A673 (cell line): ENCODE results near the gene DNAI7. TPM values are rescaled to one million over a fixed set of nuclear protein-coding genes. Genes with fewer than 3 reads are reported as not detected.

Experiments
- BruUV-seq: library from RNA; stranded (reverse); fragments of 400-500 nt; replicated peaks from 2 replicates; lab custom pipeline; 2021; lab: Mats Ljungman, UMichigan
- CTCF ChIA-PET: fragments of 300-600 bp; sonication (Branson Sonifier 250); formaldehyde crosslinking; loops from one replicate; lab custom pipeline; 2022; ENCODE audit warnings: antibody characterized with exemption; lab: Charles Lee
- POLR2A ChIA-PET: fragments of 300-600 bp; sonication (Branson Sonifier 250); formaldehyde crosslinking; loops from one replicate; lab custom pipeline; 2022; ENCODE audit warnings: antibody characterized with exemption; ENCODE audit not compliant: low non-redundant PET; lab: Charles Lee
- DNase-seq: peaks from one replicate; pipeline ENCODE4 v3.0.0-alpha.2; 2015; ENCODE audit warnings: low spot score
- H3K27ac ChIP-seq: fragments of 200-600 bp; sonication (generic); 2 replicates; pipeline ENCODE4 v1.5.1; 2016; ENCODE audit warnings: mixed run types, low read depth, mild to moderate bottlenecking, mixed read lengths, antibody characterized with exemption, low read length; ENCODE audit not compliant: poor library complexity, severe bottlenecking
- H3K27me3 ChIP-seq: fragments of 200-600 bp; sonication (generic); replicated peaks from 2 replicates; pipeline ENCODE4 v1.6.1; 2017; ENCODE audit warnings: mixed run types, low read depth, mild to moderate bottlenecking, mixed read lengths, antibody characterized with exemption, low read length; ENCODE audit not compliant: insufficient read depth, poor library complexity
- H3K36me3 ChIP-seq: fragments of 200-600 bp; sonication (generic); 2 replicates; pipeline ENCODE4 v1.6.1; 2016; ENCODE audit warnings: mixed run types, mild to moderate bottlenecking, mixed read lengths, antibody characterized with exemption, low read length; ENCODE audit not compliant: insufficient read depth, poor library complexity, severe bottlenecking
- H3K4me1 ChIP-seq: fragments of 200-600 bp; sonication (generic); 2 replicates; pipeline ENCODE4 v1.6.1; 2017; ENCODE audit warnings: mixed run types, mild to moderate bottlenecking, mixed read lengths, antibody characterized with exemption, low read length; ENCODE audit not compliant: insufficient read depth, poor library complexity, severe bottlenecking
- H3K4me3 ChIP-seq: fragments of 200-600 bp; sonication (generic); 2 replicates; pipeline ENCODE4 v1.5.1; 2016; ENCODE audit warnings: low read depth, mixed run types, mild to moderate bottlenecking, mixed read lengths, low read length; ENCODE audit not compliant: poor library complexity, severe bottlenecking
- H3K9me3 ChIP-seq: fragments of 200-600 bp; sonication (generic); 2 replicates; pipeline ENCODE4 v1.6.1; 2016; ENCODE audit warnings: mixed run types, low read depth, mild to moderate bottlenecking, mixed read lengths, antibody characterized with exemption, low read length; ENCODE audit not compliant: poor library complexity, severe bottlenecking
- CTCF ChIP-seq: fragments of 300-800, 200-600 bp; sonication (generic); conservative IDR thresholded peaks from 2 replicates; pipeline ENCODE4 v1.5.1; 2017; ENCODE audit warnings: low read depth, mild to moderate bottlenecking, antibody characterized with exemption, low read length, moderate library complexity, mixed read lengths
- EZH2 ChIP-seq: fragments of 200-600 bp; sonication (generic); IDR thresholded peaks from 2 replicates; pipeline ENCODE4 v1.6.1; 2017; ENCODE audit warnings: borderline replicate concordance, low read depth, mild to moderate bottlenecking, mixed read lengths, antibody characterized with exemption, low read length; ENCODE audit not compliant: poor library complexity, severe bottlenecking
- intact Hi-C: fragments of 100-400 bp; cut with micrococcal nuclease; formaldehyde crosslinking; loops from one replicate; pipeline ENCODE4 v1.10.0; 2022; ENCODE audit not compliant: unreplicated experiment
- total RNA-seq: library from RNA; stranded (reverse); gene quantifications from 2 replicates; pipeline ENCODE4 v1.2.3, GENCODE V29; 2021

DNAI7 gene
- total RNA-seq, 1 experiment from 2014 or later: 0.73 TPM

- no TSS peak for BruUV-seq
- TF ChIP-seq EZH2: no peak
- TF ChIP-seq CTCF: no peak
- H3K27ac ChIP-seq: no peak overlapping the region
Measured at GRCh38 chr12:25146686-25147085, 48.3 kb downstream of the DNAI7 start.

GRCh38 chr12:25135531-25136154 lies 59.3 kb downstream of the DNAI7 start:
- Histone ChIP-seq H3K36me3 (no peaks in the 10 kb centered on the region), H3K27ac (no peak overlapping the region), H3K4me1 (no peaks in the 10 kb centered on the region), H3K4me3 (no peak overlapping the region), H3K27me3 (no peaks in the 10 kb centered on the region), H3K9me3 (no peaks in the 10 kb centered on the region)
- ChIA-PET POLR2A (no interaction called here), CTCF (no interaction called here)
- peak; percentile 10 for DNase-seq
- intact Hi-C loops: no loop called here
- BruUV-seq: no TSS peak
- TF ChIP-seq EZH2 (no peak), CTCF (peak; percentile 27; the same call in 1 of the 2 replicates)

More at GRCh38 chr12:25146686-25147085, 48.3 kb downstream of the DNAI7 start:
- no peaks in the 10 kb centered on the region for H3K4me1 ChIP-seq
- no peaks in the 10 kb centered on the region for H3K9me3 ChIP-seq
- ChIA-PET POLR2A (no interaction called here), CTCF (no interaction called here)
- H3K27me3 ChIP-seq: no peaks in the 10 kb centered on the region
- intact Hi-C loops: no loop called here
- no peak for DNase-seq
- H3K36me3 ChIP-seq: no peaks in the 10 kb centered on the region
- H3K4me3 ChIP-seq: no peak overlapping the region

GRCh38 chr12:25131270-25131669 lies 63.7 kb downstream of the DNAI7 start:
- ChIA-PET CTCF (interaction anchor here (0.6 kb wide), 1 partner anchor 256 kb away, joined by 3 read pairs; no protein-coding TSS in a partner anchor), POLR2A (no interaction called here)
- no peak overlapping the region for H3K4me3 ChIP-seq
- no peaks in the 10 kb centered on the region for H3K9me3 ChIP-seq
- DNase-seq: no peak
- no peak for TF ChIP-seq CTCF
- no peak for TF ChIP-seq EZH2
- H3K27me3 ChIP-seq: no peaks in the 10 kb centered on the region
- no peak overlapping the region for H3K27ac ChIP-seq
- intact Hi-C loops: loop anchor here (2.0 to 5.0 kb wide), 2 partner anchors 140 to 279 kb away; no protein-coding TSS in a partner anchor
- no peaks in the 10 kb centered on the region for H3K4me1 ChIP-seq
- no TSS peak for BruUV-seq
- no peaks in the 10 kb centered on the region for H3K36me3 ChIP-seq
